ENCODE results near the gene OR51A2. TPM values are rescaled to one million over a fixed set of nuclear protein-coding genes. Genes with fewer than 3 reads are reported as not detected.
"Not testable (repeated sequence)": the region's sequence is repeated elsewhere in the genome, so short reads cannot be mapped to it uniquely, and the experiment has no call there.

Gene OR51A2
- polyA plus RNA-seq (2012; ENCODE audit: insufficient read length, low read depth): not detected

GRCh38 chr11:4955613-4956012 is at the start of gene OR51A2:
OR51A2 (minus strand) TSS chr11:4955713; CDS start chr11:4955713, 0 bp downstream.
- not testable (repeated sequence) for TF ChIP-seq TAF1 (IDR thresholded peaks at IDR 0.05; ENCODE audit: borderline replicate concordance, insufficient read depth, low read length); POLR2AphosphoS5 (IDR thresholded peaks at IDR 0.05; ENCODE audit: low read depth, low read length); FOXP2 (optimal IDR thresholded peaks at IDR 0.05; ENCODE audit: borderline replicate concordance, extremely low read depth, extremely low read length, insufficient read depth)

GRCh38 chr11:5004424-5005274 is 49.1 kb upstream of the OR51A2 start:
- TF ChIP-seq REST (IDR thresholded peaks at IDR 0.05; ENCODE audit: insufficient read depth in 1 of 2, low read depth in 2 of 2, low read length in 2 of 2) (no peak), POLR2AphosphoS5 (IDR thresholded peaks at IDR 0.05; ENCODE audit: low read depth, low read length) (no peak), SIN3A (IDR thresholded peaks at IDR 0.05; ENCODE audit: borderline replicate concordance, insufficient read depth, low read length) (no peak), TAF1 (IDR thresholded peaks at IDR 0.05; ENCODE audit: borderline replicate concordance, insufficient read depth, low read length) (no peak), FOXP2 (optimal IDR thresholded peaks at IDR 0.05; ENCODE audit: borderline replicate concordance, extremely low read depth, extremely low read length, insufficient read depth) (no peak)

- no peak for TF ChIP-seq FOXP2 (optimal IDR thresholded peaks at IDR 0.05; ENCODE audit: borderline replicate concordance, extremely low read depth, extremely low read length, insufficient read depth)
Observed at GRCh38 chr11:4994551-4994950, 39.0 kb upstream of the OR51A2 start, which contains the start of gene OR51L1. OR51L1 (plus strand) TSS chr11:4994851; CDS start chr11:4998983, 4,132 bp downstream.

GRCh38 chr11:4991060-4991459 is 35.5 kb upstream of the OR51A2 start:
- no peak for TF ChIP-seq SIN3A (IDR thresholded peaks at IDR 0.05; ENCODE audit: borderline replicate concordance, insufficient read depth, low read length)
- no peak for TF ChIP-seq TAF1 (IDR thresholded peaks at IDR 0.05; ENCODE audit: borderline replicate concordance, insufficient read depth, low read length)
- TF ChIP-seq REST (IDR thresholded peaks at IDR 0.05; ENCODE audit: insufficient read depth in 1 of 2, low read depth in 2 of 2, low read length in 2 of 2): no peak
- no peak for TF ChIP-seq FOXP2 (optimal IDR thresholded peaks at IDR 0.05; ENCODE audit: borderline replicate concordance, extremely low read depth, extremely low read length, insufficient read depth)
- TF ChIP-seq POLR2AphosphoS5 (IDR thresholded peaks at IDR 0.05; ENCODE audit: low read depth, low read length): no peak

- TF ChIP-seq FOXP2 (optimal IDR thresholded peaks at IDR 0.05; ENCODE audit: borderline replicate concordance, extremely low read depth, extremely low read length, insufficient read depth): no peak
- TF ChIP-seq TAF1 (IDR thresholded peaks at IDR 0.05; ENCODE audit: borderline replicate concordance, insufficient read depth, low read length): no peak
- TF ChIP-seq REST (IDR thresholded peaks at IDR 0.05; ENCODE audit: insufficient read depth in 1 of 2, low read depth in 2 of 2, low read length in 2 of 2): no peak
- TF ChIP-seq POLR2AphosphoS5 (IDR thresholded peaks at IDR 0.05; ENCODE audit: low read depth, low read length): no peak
- no peak for TF ChIP-seq SIN3A (IDR thresholded peaks at IDR 0.05; ENCODE audit: borderline replicate concordance, insufficient read depth, low read length)
Observed at GRCh38 chr11:4983841-4984240, 28.3 kb upstream of the OR51A2 start.

- TF ChIP-seq REST (IDR thresholded peaks at IDR 0.05; ENCODE audit: insufficient read depth in 1 of 2, low read depth in 2 of 2, low read length in 2 of 2) (no peak), POLR2AphosphoS5 (IDR thresholded peaks at IDR 0.05; ENCODE audit: low read depth, low read length) (no peak), FOXP2 (optimal IDR thresholded peaks at IDR 0.05; ENCODE audit: borderline replicate concordance, extremely low read depth, extremely low read length, insufficient read depth) (no peak), TAF1 (IDR thresholded peaks at IDR 0.05; ENCODE audit: borderline replicate concordance, insufficient read depth, low read length) (no peak), SIN3A (IDR thresholded peaks at IDR 0.05; ENCODE audit: borderline replicate concordance, insufficient read depth, low read length) (no peak)
Observed at GRCh38 chr11:4982678-4983077, 27.2 kb upstream of the OR51A2 start.
